Spleen (tissue), 7 donors: ENCODE data around the gene DYNLT2B.

Experiments used
- POLR2AphosphoS5 ChIP-seq, 3 donors: sonication (generic); formaldehyde crosslinking; IDR thresholded peaks; one replicate each; pipeline ENCODE4 v1.5.1; 2017; ENCODE audit warnings: antibody characterized with exemption in 3 of 3
- TF ChIP-seq, protein P1 (sequence below), 11 experiments: fragments of 200-600 bp in 7 of 11; fragments of 450-650 bp in 4 of 11; sonication (generic) in 4 of 11; IDR thresholded peaks in 8 of 11; conservative IDR thresholded peaks in 3 of 11; 1 replicate in 7 of 11; 2 replicates in 4 of 11; pipeline versions ENCODE4 v1.4.0 to v1.8.0; 2016 to 2021; ENCODE audit warnings: antibody characterized with exemption in 11 of 11, inconsistent platforms in 4 of 11, mild to moderate bottlenecking in 1 of 11
- donor health status: DM: no; HTN: no; CAD: no; lungs with moderate emphysema.
- donor health status: DM: no; HTN: no; CAD: no.
- donor health status: DM: no; HTN: no; CAD: no.

DNA sequence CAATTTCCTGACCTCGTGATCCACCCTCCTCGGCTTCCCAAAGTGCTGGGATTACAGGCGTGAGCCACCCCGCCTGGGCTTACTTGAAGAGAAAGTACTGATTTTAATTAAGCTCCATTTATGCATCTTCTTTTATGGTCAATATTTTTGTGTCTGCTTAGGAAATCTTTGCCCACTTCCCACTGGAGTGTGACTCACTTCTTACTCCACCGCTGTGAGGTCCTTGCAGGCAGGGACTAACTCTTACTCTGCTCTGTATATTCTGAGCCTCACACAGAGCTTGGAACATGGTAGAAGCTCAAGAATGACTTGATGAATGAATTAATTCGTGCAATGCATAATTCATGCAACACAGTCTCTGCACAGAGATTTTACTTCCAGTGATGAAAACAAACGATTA is 23.1 kb upstream of the DYNLT2B start:
- TF ChIP-seq, protein P1, sequence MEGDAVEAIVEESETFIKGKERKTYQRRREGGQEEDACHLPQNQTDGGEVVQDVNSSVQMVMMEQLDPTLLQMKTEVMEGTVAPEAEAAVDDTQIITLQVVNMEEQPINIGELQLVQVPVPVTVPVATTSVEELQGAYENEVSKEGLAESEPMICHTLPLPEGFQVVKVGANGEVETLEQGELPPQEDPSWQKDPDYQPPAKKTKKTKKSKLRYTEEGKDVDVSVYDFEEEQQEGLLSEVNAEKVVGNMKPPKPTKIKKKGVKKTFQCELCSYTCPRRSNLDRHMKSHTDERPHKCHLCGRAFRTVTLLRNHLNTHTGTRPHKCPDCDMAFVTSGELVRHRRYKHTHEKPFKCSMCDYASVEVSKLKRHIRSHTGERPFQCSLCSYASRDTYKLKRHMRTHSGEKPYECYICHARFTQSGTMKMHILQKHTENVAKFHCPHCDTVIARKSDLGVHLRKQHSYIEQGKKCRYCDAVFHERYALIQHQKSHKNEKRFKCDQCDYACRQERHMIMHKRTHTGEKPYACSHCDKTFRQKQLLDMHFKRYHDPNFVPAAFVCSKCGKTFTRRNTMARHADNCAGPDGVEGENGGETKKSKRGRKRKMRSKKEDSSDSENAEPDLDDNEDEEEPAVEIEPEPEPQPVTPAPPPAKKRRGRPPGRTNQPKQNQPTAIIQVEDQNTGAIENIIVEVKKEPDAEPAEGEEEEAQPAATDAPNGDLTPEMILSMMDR (IDR thresholded peaks at IDR 0.05 in 8 of 11, conservative IDR thresholded peaks at IDR 0.05 in 3 of 11), result no peak
- no peak for TF ChIP-seq POLR2AphosphoS5 (IDR thresholded peaks at IDR 0.05)
